SU-DHL-6 (cell line): ENCODE results near the gene MIB2.

ENCODE experiments used
- H2AFZ ChIP-seq: fragments of 200-600 bp; sonication (generic); 2 replicates; pipeline ENCODE4 v1.6.1; 2014; ENCODE audit warnings: low read depth, mild to moderate bottlenecking, moderate library complexity, mixed read lengths, antibody characterized with exemption, low read length; ENCODE audit not compliant: severe bottlenecking
- H3F3A ChIP-seq: fragments of 200-600 bp; shearing (Covaris generic); 2 replicates; pipeline ENCODE4 v1.6.0; 2016; ENCODE audit warnings: antibody characterized with exemption, mild to moderate bottlenecking; ENCODE audit not compliant: insufficient read depth
- H3K27ac ChIP-seq: fragments of 200-600 bp; sonication (generic); 2 replicates; pipeline ENCODE4 v1.5.1; 2016; ENCODE audit warnings: low read depth, mild to moderate bottlenecking, low read length, moderate library complexity, mixed read lengths
- H3K27me3 ChIP-seq: fragments of 200-600 bp; sonication (generic), shearing (Covaris generic); 2 replicates; pipeline ENCODE4 v1.6.0; 2014; ENCODE audit warnings: mild to moderate bottlenecking, low read length
- H3K36me3 ChIP-seq: fragments of 200-600 bp; sonication (generic); 2 replicates; pipeline ENCODE4 v1.6.1; 2014; ENCODE audit warnings: mild to moderate bottlenecking, low read length, mixed read lengths
- H3K4me2 ChIP-seq: fragments of 300-600, 200-600 bp; shearing (Covaris generic), sonication (generic); 2 replicates; pipeline ENCODE4 v1.6.0; 2014; ENCODE audit warnings: low read length, low read depth, mild to moderate bottlenecking; ENCODE audit not compliant: poor library complexity, severe bottlenecking
- H3K4me3 ChIP-seq: fragments of 200-600 bp; sonication (generic); 2 replicates; pipeline ENCODE4 v1.5.1; 2014; ENCODE audit warnings: antibody characterized with exemption, low read length, mild to moderate bottlenecking, mixed read lengths; ENCODE audit not compliant: insufficient read depth, poor library complexity, severe bottlenecking
- H3K79me2 ChIP-seq: fragments of 200-600 bp; sonication (generic); 2 replicates; pipeline ENCODE4 v1.6.1; 2014; ENCODE audit warnings: mild to moderate bottlenecking, low read length, moderate library complexity; ENCODE audit not compliant: insufficient read depth
- H3K9ac ChIP-seq: fragments of 200-600 bp; sonication (generic); 2 replicates; pipeline ENCODE4 v1.7.0; 2014; ENCODE audit warnings: mild to moderate bottlenecking, low read length
- H3K9me2 ChIP-seq: fragments of 200-600 bp; sonication (generic); replicated peaks from 2 replicates; pipeline ENCODE4 v1.6.1; 2014; ENCODE audit warnings: low read length; ENCODE audit not compliant: insufficient read depth
- H3K9me3 ChIP-seq: fragments of 200-600 bp; sonication (generic); 2 replicates; pipeline ENCODE4 v1.6.1; 2014; ENCODE audit warnings: low read length, mixed read lengths; ENCODE audit not compliant: insufficient read depth
- H4K20me1 ChIP-seq: fragments of 200-600 bp; sonication (generic); 2 replicates; pipeline ENCODE4 v1.6.1; 2014; ENCODE audit warnings: low read depth, mild to moderate bottlenecking, antibody characterized with exemption, low read length, moderate library complexity, mixed read lengths
- EZH2phosphoT487 ChIP-seq: fragments of 200-600 bp; sonication (generic), shearing (Covaris generic); conservative IDR thresholded peaks from 2 replicates; pipeline ENCODE4 v1.6.1; 2018; ENCODE audit warnings: mild to moderate bottlenecking, antibody characterized with exemption, low read length, moderate library complexity, mixed read lengths
- TF ChIP-seq, protein P1 (sequence below): fragments of 200-600 bp; sonication (generic); IDR thresholded peaks from one replicate; pipeline ENCODE4 v1.5.1; 2017; ENCODE audit warnings: antibody characterized with exemption, mild to moderate bottlenecking, low read length, moderate library complexity; ENCODE audit not compliant: insufficient read depth, poor library complexity, severe bottlenecking

MIB2 gene

GRCh38 chr1:1598051-1598719 is 17.1 kb upstream of the MIB2 start:
- H2AFZ ChIP-seq, result no peak overlapping the region
- H3K4me2 ChIP-seq, result no peak overlapping the region
- H3K79me2 ChIP-seq, result no peaks in the 10 kb centered on the region
- H3K9ac ChIP-seq, result no peak overlapping the region
- H3F3A ChIP-seq, result no peaks in the 10 kb centered on the region
- no peaks in the 10 kb centered on the region for H3K9me2 ChIP-seq
- H3K27ac ChIP-seq, result no peak overlapping the region
- H3K4me3 ChIP-seq, result no peak overlapping the region
- TF ChIP-seq EZH2phosphoT487, result no peak
- TF ChIP-seq, protein P1, sequence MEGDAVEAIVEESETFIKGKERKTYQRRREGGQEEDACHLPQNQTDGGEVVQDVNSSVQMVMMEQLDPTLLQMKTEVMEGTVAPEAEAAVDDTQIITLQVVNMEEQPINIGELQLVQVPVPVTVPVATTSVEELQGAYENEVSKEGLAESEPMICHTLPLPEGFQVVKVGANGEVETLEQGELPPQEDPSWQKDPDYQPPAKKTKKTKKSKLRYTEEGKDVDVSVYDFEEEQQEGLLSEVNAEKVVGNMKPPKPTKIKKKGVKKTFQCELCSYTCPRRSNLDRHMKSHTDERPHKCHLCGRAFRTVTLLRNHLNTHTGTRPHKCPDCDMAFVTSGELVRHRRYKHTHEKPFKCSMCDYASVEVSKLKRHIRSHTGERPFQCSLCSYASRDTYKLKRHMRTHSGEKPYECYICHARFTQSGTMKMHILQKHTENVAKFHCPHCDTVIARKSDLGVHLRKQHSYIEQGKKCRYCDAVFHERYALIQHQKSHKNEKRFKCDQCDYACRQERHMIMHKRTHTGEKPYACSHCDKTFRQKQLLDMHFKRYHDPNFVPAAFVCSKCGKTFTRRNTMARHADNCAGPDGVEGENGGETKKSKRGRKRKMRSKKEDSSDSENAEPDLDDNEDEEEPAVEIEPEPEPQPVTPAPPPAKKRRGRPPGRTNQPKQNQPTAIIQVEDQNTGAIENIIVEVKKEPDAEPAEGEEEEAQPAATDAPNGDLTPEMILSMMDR, result no peak
- H4K20me1 ChIP-seq, result no peaks in the 10 kb centered on the region
- H3K36me3 ChIP-seq, result no peaks in the 10 kb centered on the region
- no peaks in the 10 kb centered on the region for H3K9me3 ChIP-seq
- no peaks in the 10 kb centered on the region for H3K27me3 ChIP-seq

DNA sequence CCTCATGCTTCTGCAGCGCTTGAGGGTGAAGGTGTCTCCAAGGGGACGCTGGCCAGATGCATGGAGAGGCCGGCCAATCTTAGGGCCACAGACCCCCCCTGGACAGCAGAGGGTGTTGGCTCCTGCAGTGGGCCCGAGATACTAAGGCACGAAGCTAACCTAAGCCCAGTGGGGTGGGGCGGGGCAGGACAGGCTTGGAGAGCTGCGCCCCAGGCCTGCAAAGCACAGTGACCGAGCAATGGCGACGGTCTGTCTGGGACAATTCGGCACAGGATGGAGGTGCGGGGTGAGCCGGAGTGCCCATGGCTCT is 16.6 kb upstream of the MIB2 start:
- no peak overlapping the region for H3K9ac ChIP-seq
- no peak overlapping the region for H2AFZ ChIP-seq
- no peaks in the 10 kb centered on the region for H3K9me3 ChIP-seq
- no peaks in the 10 kb centered on the region for H3K27me3 ChIP-seq
- no peaks in the 10 kb centered on the region for H3F3A ChIP-seq
- no peak overlapping the region for H3K27ac ChIP-seq
- H3K9me2 ChIP-seq, result no peaks in the 10 kb centered on the region
- H3K36me3 ChIP-seq, result no peaks in the 10 kb centered on the region
- H3K79me2 ChIP-seq, result no peaks in the 10 kb centered on the region
- TF ChIP-seq, protein P1, result no peak
- H3K4me2 ChIP-seq, result no peak overlapping the region
- no peaks in the 10 kb centered on the region for H4K20me1 ChIP-seq
- no peak overlapping the region for H3K4me3 ChIP-seq

DNA sequence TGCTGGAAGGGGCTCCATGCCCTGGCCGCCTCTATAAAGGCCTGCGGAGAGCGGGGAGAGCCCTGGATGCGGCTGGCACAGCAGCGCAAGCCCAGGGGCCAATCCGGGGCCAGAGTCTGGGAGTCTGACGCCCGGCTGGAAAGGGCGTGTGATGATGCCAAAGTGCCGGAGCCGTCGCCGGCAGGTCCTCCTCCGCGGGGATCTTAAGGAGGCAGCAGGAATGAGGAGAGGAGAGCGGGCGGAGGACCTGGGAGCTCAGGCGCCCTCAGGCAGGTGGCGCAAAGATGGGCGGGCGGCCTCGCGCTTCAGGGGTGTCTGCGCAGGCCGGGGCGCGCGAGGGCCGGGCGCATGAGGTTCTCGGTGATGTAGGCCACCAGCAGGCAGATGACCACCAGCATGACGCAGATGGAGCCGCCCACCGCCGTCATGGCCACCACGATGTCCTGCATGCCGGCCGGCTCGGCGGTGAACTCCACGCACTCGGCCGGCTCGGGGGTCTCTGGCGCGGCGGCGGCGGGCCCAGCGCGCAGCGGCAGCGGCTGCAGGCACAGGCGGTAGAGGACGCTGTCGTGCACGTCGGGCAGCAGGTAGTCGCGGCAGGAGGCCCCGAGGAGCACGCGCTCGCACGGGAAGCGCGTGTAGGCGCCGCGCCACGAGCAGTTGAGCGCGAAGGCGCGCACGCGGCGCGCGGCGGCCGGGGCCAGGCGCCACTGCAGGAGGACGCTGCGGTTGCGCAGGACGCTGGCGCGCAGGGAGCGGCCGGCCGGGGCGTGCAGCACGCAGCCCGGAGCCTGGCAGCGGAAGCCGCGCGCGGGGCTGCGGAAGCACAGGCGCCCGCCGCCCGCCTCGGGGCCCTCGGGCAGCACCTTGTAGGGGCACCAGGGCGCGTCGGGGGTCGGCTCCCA is 16.0 kb upstream of the MIB2 start:
- H2AFZ ChIP-seq, result no peak overlapping the region
- no peaks in the 10 kb centered on the region for H3K9me2 ChIP-seq
- no peaks in the 10 kb centered on the region for H3K79me2 ChIP-seq
- H3K27ac ChIP-seq, result no peak overlapping the region
- no peaks in the 10 kb centered on the region for H4K20me1 ChIP-seq
- no peaks in the 10 kb centered on the region for H3K27me3 ChIP-seq
- TF ChIP-seq, protein P1, result no peak
- no peak for TF ChIP-seq EZH2phosphoT487
- no peaks in the 10 kb centered on the region for H3F3A ChIP-seq
- no peaks in the 10 kb centered on the region for H3K9me3 ChIP-seq
- H3K36me3 ChIP-seq, result no peaks in the 10 kb centered on the region
- H3K9ac ChIP-seq, result no peak overlapping the region
- H3K4me3 ChIP-seq, result no peak overlapping the region
- H3K4me2 ChIP-seq, result no peak overlapping the region
